ENCODE results near the gene TMEM132D. TPM values are rescaled to one million over a fixed set of nuclear protein-coding genes. Genes with fewer than 3 reads are reported as not detected.

Gene TMEM132D
- total RNA-seq, 1 experiment from 2014 or later, result 1.4 TPM

- Mint-ChIP-seq H3K36me3 (peaks cover 51% of the 10 kb centered on the region), H3K27me3 (ENCODE audit: low read depth) (peaks cover 5% of the 10 kb centered on the region), H3K4me1 (no peaks in the 10 kb centered on the region), H3K4me3 (no peak overlapping the region), H3K9me3 (peaks cover 53% of the 10 kb centered on the region), H3K27ac (no peak overlapping the region)
- CTCF ChIA-PET, result no interaction called here
- TF ChIP-seq ZNF423 (CRISPR knock-in tag; IDR thresholded peaks at IDR 0.05), result no peak
- no peak for TF ChIP-seq ZNF121 (CRISPR knock-in tag; IDR thresholded peaks at IDR 0.05)
- TF ChIP-seq ATF3 (CRISPR knock-in tag; conservative IDR thresholded peaks at IDR 0.05), result no peak
- TF ChIP-seq FOXP1 (CRISPR knock-in tag; IDR thresholded peaks at IDR 0.05; ENCODE audit: borderline replicate concordance), result no peak
- TF ChIP-seq ZNF425 (CRISPR knock-in tag; conservative IDR thresholded peaks at IDR 0.05), result no peak
- TF ChIP-seq MXD4 (CRISPR knock-in tag; IDR thresholded peaks at IDR 0.05; ENCODE audit: borderline replicate concordance), result no peak
- no peak for TF ChIP-seq ZNF671 (CRISPR knock-in tag; IDR thresholded peaks at IDR 0.05)
- no peak for TF ChIP-seq ZNF138 (CRISPR knock-in tag; conservative IDR thresholded peaks at IDR 0.05)
- TF ChIP-seq USF2 (CRISPR knock-in tag; IDR thresholded peaks at IDR 0.05), result no peak
- TF ChIP-seq CBFB (CRISPR knock-in tag; IDR thresholded peaks at IDR 0.05; ENCODE audit: low read depth), result no peak
- no peak for TF ChIP-seq STAT6 (CRISPR knock-in tag; conservative IDR thresholded peaks at IDR 0.05; ENCODE audit: low read depth)
- no peak for TF ChIP-seq E2F1 (CRISPR knock-in tag; IDR thresholded peaks at IDR 0.05)
- no peak for TF ChIP-seq ELF4 (CRISPR knock-in tag; IDR thresholded peaks at IDR 0.05; ENCODE audit: low read depth)
- no peak for TF ChIP-seq GABPB1 (CRISPR knock-in tag; IDR thresholded peaks at IDR 0.05)
- TF ChIP-seq RORB (CRISPR knock-in tag; IDR thresholded peaks at IDR 0.05), result no peak
- no peak for TF ChIP-seq ATF1 (CRISPR knock-in tag; IDR thresholded peaks at IDR 0.05)
- TF ChIP-seq FOXJ3 (CRISPR knock-in tag; IDR thresholded peaks at IDR 0.05; ENCODE audit: borderline replicate concordance), result no peak
- TF ChIP-seq SOX15 (CRISPR knock-in tag; IDR thresholded peaks at IDR 0.05), result no peak
- no peak for TF ChIP-seq AFF4 (CRISPR knock-in tag; IDR thresholded peaks at IDR 0.05; ENCODE audit: borderline replicate concordance)
- ATAC-seq (no peak), DNase-seq (ENCODE audit: low spot score) (no peak)
- POLR2A ChIA-PET, result no interaction called here
Measured at GRCh38 chr12:129383956-129384355, 519.9 kb downstream of the TMEM132D start.

Measured in WTC11 (cell line).